Activated T-cell treated with anti-CD3 and anti-CD28 coated beads for 1 hour (primary cell): Measurements from ENCODE around the gene C6orf89.
A peak's percentile ranks its signal among the peaks of the same experiment; 100 is the strongest.
"Not testable (repeated sequence)": the region's sequence is repeated elsewhere in the genome, so short reads cannot be mapped to it uniquely, and the experiment has no call there.

Source experiments
- DNase-seq: peaks from one replicate; pipeline ENCODE4 v3.0.0-alpha.2; 2020; ENCODE audit warnings: low read depth

The C6orf89 gene

GRCh38 chr6:36949076-36949475 is 63.3 kb downstream of the C6orf89 start:
- not testable (repeated sequence) for DNase-seq

- no peak for DNase-seq
These were observed 63.9 kb downstream of the C6orf89 start for GRCh38 chr6:36949636-36950035.

- DNase-seq: no peak
These were observed 68.1 kb downstream of the C6orf89 start for GRCh38 chr6:36953931-36954261.

GRCh38 chr6:36954262-36954931 is 68.6 kb downstream of the C6orf89 start, which contains the start of gene PI16:
Gene PI16 (plus strand): TSS chr6:36954738. CDS start chr6:36954761, 23 bp downstream.
- no peak for DNase-seq

- no peak for DNase-seq
These were observed 69.4 kb downstream of the C6orf89 start for GRCh38 chr6:36955136-36955535.

- DNase-seq: no peak
These were observed 70.1 kb downstream of the C6orf89 start for GRCh38 chr6:36955671-36956445.

GRCh38 chr6:36956446-36956820 is 70.7 kb downstream of the C6orf89 start:
- DNase-seq: no peak

- DNase-seq: no peak
These were observed 72.1 kb downstream of the C6orf89 start for GRCh38 chr6:36957773-36958271.

GRCh38 chr6:36958775-36959554 is 73.2 kb downstream of the C6orf89 start:
- no peak for DNase-seq

GRCh38 chr6:36959555-36960250 is 74.0 kb downstream of the C6orf89 start:
- DNase-seq: no peak

GRCh38 chr6:36961441-36962435 is 76.0 kb downstream of the C6orf89 start:
- DNase-seq: no peak

GRCh38 chr6:36962874-36963273 is 77.1 kb downstream of the C6orf89 start:
- DNase-seq: peak; percentile 64

- peak; percentile 27 for DNase-seq
These were observed 77.9 kb downstream of the C6orf89 start for GRCh38 chr6:36963451-36964290.

- DNase-seq: no peak
These were observed 78.6 kb downstream of the C6orf89 start for GRCh38 chr6:36964349-36964748.

GRCh38 chr6:36964908-36965307 is 79.2 kb downstream of the C6orf89 start:
- DNase-seq: no peak

GRCh38 chr6:36967301-36967700 is 81.5 kb downstream of the C6orf89 start:
- no peak for DNase-seq

- no peak for DNase-seq
These were observed 82.0 kb downstream of the C6orf89 start for GRCh38 chr6:36967757-36968156.

- DNase-seq: no peak
These were observed 82.7 kb downstream of the C6orf89 start for GRCh38 chr6:36968266-36968977.

- no peak for DNase-seq
These were observed 83.5 kb downstream of the C6orf89 start for GRCh38 chr6:36969240-36969691.
